Right lobe of liver (tissue), 4 donors: ENCODE measurements around the gene IRAK3.

Source experiments
- CTCF ChIP-seq, 4 donors: fragments of 200-600 bp in 3 of 4; fragments of 450-650 bp in 1 of 4; IDR thresholded peaks; one replicate each; pipeline versions ENCODE4 v1.5.1 to v1.8.0; 2016 to 2022; ENCODE audit warnings: antibody characterized with exemption in 4 of 4, mild to moderate bottlenecking in 2 of 4
- POLR2A ChIP-seq: fragments of 450-650 bp; IDR thresholded peaks from one replicate; pipeline ENCODE4 v1.6.1; 2017; ENCODE audit warnings: antibody characterized with exemption, mild to moderate bottlenecking
- donor health status: DM: no; HTN: no; CAD: no.
- donor health status: DM: no; HTN: no; CAD: no.
- donor health status: DM: no; HTN: yes; CAD: no.

DNA sequence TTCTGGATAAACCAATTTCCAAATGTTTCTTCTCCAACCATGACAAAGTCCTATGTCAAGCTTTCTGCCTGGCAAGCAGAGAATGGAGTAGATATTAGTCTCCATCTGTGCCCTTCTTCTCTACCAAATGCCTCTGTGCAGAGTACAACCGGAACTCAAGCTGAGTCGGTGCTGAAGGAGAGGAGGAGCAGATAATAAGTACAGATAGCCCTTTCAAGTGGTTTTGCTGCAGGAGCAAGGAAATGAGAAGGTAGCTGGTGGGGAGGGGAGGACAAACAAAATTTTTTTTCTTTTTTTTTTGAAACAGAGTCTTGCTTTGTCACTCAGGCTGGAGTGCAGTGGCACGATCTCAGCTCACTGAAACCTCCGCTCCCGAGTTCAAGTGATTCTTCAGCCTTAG is 99.1 kb downstream of the IRAK3 start:
- TF ChIP-seq CTCF (IDR thresholded peaks at IDR 0.05) (no peak), POLR2A (no peak)
